ENCODE measurements around the gene BNIP3. TPM values are rescaled to one million over a fixed set of nuclear protein-coding genes. Genes with fewer than 3 reads are reported as not detected.

Gene BNIP3
- total and polyA plus RNA-seq, 2 donors (not counting 3 experiments of a cell fraction or from before 2014, with no cell fraction given) = 51.4 to 53.3 TPM

DNA sequence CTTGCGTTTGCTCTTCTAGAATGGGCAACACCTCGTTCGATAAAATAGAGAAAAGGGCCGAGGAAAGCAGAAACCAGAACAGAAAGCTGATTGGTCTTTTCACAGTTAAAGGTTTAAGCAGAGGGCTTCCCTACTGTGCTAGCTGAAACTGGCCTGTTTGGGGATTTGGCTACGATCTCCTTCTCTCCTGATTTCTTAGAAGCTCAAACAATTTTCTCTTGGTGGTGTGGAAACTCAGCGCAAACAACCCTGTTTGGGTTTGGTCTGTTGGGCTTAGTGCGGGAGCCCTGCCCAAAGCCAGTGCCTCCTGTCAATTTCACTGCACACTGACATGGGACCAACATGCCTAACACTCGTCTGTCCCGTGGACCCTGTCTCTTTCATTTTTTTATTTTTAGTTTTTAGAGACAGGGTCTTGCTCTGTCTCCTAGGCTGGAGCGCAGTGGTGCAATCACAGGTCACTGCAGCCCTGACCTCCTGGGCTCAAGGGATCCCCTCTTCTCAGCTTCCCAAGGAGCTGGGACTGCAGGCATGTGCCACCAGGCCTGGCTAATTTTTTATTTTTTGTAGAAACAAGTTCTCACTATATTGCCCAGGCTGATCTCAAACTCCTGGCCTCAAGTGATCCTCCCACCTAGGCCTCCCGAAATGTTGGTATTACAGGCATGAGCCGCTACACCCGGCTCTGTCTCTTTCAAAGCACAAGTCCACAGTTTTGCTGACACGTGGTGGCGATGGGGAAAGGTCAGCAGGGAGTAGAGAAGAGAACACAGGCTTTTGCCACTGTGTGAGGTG is 16.5 kb upstream of the BNIP3 start:
- peak overlapping the region; percentile 94 for H2AFZ ChIP-seq (ENCODE audit: low read depth, low read length)

More for the DNA sequence above, 16.5 kb upstream of the BNIP3 start:
- H3K4me1 ChIP-seq (ENCODE audit: control insufficient read depth, extremely low read depth, insufficient read depth, low read length) = peaks cover 7% of the 10 kb centered on the region
- intact Hi-C loops (cut with micrococcal nuclease) = loop anchor here (2.0 kb wide), 1 partner anchor 19 kb away; no protein-coding TSS in a partner anchor
- no peaks in the 10 kb centered on the region for H3K9me1 ChIP-seq (replicated peaks; ENCODE audit: control insufficient read depth, extremely low read depth, insufficient read depth, low read length)
- POLR2A ChIA-PET = no interaction called here
- peaks cover 0 to 2% of the 10 kb centered on the region in 2 experiments for H3K27me3 ChIP-seq (ENCODE audit: control insufficient read depth in 2 of 2, insufficient read depth in 2 of 2, low read length in 2 of 2)
- H3K4me3 ChIP-seq (replicated peaks in 1 of 3; ENCODE audit: insufficient read depth in 1 of 3, low read depth in 1 of 3, low read length in 3 of 3) = peak overlapping the region in 1 of 3 experiments; percentile 13
- H3K79me2 ChIP-seq (ENCODE audit: control insufficient read depth, insufficient read depth, low read length) = no peaks in the 10 kb centered on the region
- no peaks in the 10 kb centered on the region for H3K9me3 ChIP-seq (replicated peaks; ENCODE audit: control insufficient read depth, insufficient read depth, low read length)
- dilution Hi-C loops (cut with MboI; ENCODE audit: extremely low pct_ligation_motif_present, low sequenced_read_pairs) = no loop called here
- FAIRE-seq (peak; percentile 24), DNase-seq (ENCODE audit: low read depth, low spot score) (no peak)
- no peaks in the 10 kb centered on the region for H3K36me3 ChIP-seq (ENCODE audit: control insufficient read depth in 2 of 2, extremely low read depth in 1 of 2, insufficient read depth in 2 of 2, low read length in 2 of 2)
- no TSS peak for BruUV-seq (replicated peaks)
- no peak for TF ChIP-seq MYC (IDR thresholded peaks at IDR 0.05; ENCODE audit: low read depth, low read length)
- no peak for TF ChIP-seq FOS (IDR thresholded peaks at IDR 0.05; ENCODE audit: borderline replicate concordance, insufficient read depth, low read length)
- no peak for TF ChIP-seq GATA2 (IDR thresholded peaks at IDR 0.05; ENCODE audit: insufficient read depth, insufficient read length, low read depth, low read length)
- TF ChIP-seq, protein P1, sequence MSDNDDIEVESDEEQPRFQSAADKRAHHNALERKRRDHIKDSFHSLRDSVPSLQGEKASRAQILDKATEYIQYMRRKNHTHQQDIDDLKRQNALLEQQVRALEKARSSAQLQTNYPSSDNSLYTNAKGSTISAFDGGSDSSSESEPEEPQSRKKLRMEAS (IDR thresholded peaks at IDR 0.05; ENCODE audit: insufficient read depth, insufficient read length) = no peak
- TF ChIP-seq, protein P2, sequence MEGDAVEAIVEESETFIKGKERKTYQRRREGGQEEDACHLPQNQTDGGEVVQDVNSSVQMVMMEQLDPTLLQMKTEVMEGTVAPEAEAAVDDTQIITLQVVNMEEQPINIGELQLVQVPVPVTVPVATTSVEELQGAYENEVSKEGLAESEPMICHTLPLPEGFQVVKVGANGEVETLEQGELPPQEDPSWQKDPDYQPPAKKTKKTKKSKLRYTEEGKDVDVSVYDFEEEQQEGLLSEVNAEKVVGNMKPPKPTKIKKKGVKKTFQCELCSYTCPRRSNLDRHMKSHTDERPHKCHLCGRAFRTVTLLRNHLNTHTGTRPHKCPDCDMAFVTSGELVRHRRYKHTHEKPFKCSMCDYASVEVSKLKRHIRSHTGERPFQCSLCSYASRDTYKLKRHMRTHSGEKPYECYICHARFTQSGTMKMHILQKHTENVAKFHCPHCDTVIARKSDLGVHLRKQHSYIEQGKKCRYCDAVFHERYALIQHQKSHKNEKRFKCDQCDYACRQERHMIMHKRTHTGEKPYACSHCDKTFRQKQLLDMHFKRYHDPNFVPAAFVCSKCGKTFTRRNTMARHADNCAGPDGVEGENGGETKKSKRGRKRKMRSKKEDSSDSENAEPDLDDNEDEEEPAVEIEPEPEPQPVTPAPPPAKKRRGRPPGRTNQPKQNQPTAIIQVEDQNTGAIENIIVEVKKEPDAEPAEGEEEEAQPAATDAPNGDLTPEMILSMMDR (IDR thresholded peaks at IDR 0.05; ENCODE audit: extremely low read depth in 1 of 2, insufficient read depth in 1 of 2, low read depth in 1 of 2, low read length in 2 of 2) = no peak
- TF ChIP-seq POLR2AphosphoS5 (IDR thresholded peaks at IDR 0.05; ENCODE audit: insufficient read depth, low read depth, low read length) = no peak
- TF ChIP-seq POLR2A (IDR thresholded peaks at IDR 0.05; ENCODE audit: low read depth, low read length) = no peak
- CTCF ChIA-PET = interaction anchor here (2.0 to 6.7 kb wide), 2 partner anchors 25 to 112 kb away, joined by 11 to 51 read pairs; no protein-coding TSS in a partner anchor
- no peaks in the 10 kb centered on the region for H4K20me1 ChIP-seq (replicated peaks; ENCODE audit: control insufficient read depth, extremely low read depth, insufficient read depth, low read length)
- H3K9ac ChIP-seq (replicated peaks; ENCODE audit: extremely low read depth, insufficient read depth, low read length) = no peak overlapping the region
- H3K27ac ChIP-seq (ENCODE audit: insufficient read depth, low read depth, low read length) = no peak overlapping the region
- peak overlapping the region; percentile 46 for H3K4me2 ChIP-seq (ENCODE audit: insufficient read depth, low read length)

Data from endothelial cell of umbilical vein (primary cell).